Measurements from ENCODE around the gene WNT16. TPM values are rescaled to one million over a fixed set of nuclear protein-coding genes. Genes with fewer than 3 reads are reported as not detected.
A peak's percentile ranks its signal among the peaks of the same experiment; 100 is the strongest.

WNT16 gene
- total and polyA plus RNA-seq, 12 donors = not detected

DNA sequence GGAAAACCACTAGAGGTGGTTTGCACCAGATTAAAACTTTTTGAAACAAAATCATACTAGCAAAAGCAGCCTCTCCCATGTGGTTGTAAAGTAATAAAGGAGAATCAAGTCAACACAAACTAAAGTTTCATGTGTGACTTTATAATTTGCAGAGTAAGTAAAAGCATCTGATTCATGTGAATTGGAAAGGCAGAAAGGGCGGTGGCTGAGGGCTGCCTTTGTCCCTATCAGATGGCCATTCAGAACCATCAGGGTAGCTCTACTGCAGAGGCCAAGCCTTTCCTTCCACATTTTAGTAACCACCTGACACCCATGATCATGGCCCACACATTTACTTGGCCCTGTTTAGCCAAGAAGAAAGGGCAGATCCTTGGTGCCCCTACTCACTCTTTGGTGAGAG, 15.7 kb downstream of the WNT16 start:
- H3K27ac ChIP-seq = no peak overlapping the region
- intact Hi-C loops (cut with DNase I) = no loop called here
- no peaks in the 10 kb centered on the region for H3K4me1 ChIP-seq
- DNase-seq = no peak
- no peak for ATAC-seq
- no peaks in the 10 kb centered on the region for H3K9me3 ChIP-seq
- peaks cover 0 to 17% (median 0%) of the 10 kb centered on the region in 9 donors for H3K36me3 ChIP-seq
- H3K27me3 ChIP-seq = no peaks in the 10 kb centered on the region
- H3K4me3 ChIP-seq = no peak overlapping the region
- TF ChIP-seq, protein P1, sequence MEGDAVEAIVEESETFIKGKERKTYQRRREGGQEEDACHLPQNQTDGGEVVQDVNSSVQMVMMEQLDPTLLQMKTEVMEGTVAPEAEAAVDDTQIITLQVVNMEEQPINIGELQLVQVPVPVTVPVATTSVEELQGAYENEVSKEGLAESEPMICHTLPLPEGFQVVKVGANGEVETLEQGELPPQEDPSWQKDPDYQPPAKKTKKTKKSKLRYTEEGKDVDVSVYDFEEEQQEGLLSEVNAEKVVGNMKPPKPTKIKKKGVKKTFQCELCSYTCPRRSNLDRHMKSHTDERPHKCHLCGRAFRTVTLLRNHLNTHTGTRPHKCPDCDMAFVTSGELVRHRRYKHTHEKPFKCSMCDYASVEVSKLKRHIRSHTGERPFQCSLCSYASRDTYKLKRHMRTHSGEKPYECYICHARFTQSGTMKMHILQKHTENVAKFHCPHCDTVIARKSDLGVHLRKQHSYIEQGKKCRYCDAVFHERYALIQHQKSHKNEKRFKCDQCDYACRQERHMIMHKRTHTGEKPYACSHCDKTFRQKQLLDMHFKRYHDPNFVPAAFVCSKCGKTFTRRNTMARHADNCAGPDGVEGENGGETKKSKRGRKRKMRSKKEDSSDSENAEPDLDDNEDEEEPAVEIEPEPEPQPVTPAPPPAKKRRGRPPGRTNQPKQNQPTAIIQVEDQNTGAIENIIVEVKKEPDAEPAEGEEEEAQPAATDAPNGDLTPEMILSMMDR (IDR thresholded peaks at IDR 0.05) = no peak
- WGBS, 2 donors = 92 to 100% methylated on average over 1 of the region's 1 CpG

DNA sequence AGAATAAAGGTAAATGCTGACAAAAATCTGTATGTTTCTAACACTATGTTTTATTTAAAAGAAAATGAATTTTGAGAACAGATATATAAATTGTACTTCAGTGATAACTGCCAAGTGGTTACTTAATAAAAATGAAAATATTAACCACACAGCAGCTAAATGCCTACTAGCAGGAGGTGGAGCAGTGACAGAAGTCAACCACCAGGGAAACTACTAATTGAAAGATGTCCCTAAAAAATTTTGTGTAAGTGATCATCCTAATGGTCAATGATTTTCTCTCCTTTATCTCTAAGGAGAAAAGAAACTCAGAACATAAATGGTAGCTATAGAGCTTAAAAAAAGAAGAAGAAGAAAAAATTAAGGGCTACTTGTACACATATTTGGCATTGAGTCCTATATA, 22.9 kb downstream of the WNT16 start:
- Histone ChIP-seq H3K27ac (no peak overlapping the region), H3K27me3 (no peaks in the 10 kb centered on the region), H3K9me3 (no peaks in the 10 kb centered on the region), H3K4me1 (peaks cover 0 to 8% (median 0%) of the 10 kb centered on the region in 9 donors), H3K4me3 (no peak overlapping the region), H3K36me3 (peaks cover 0 to 73% (median 4%) of the 10 kb centered on the region in 9 donors)
- no peak for ATAC-seq
- intact Hi-C loops (cut with DNase I) = no loop called here
- DNase-seq = no peak
- TF ChIP-seq, protein P1 (IDR thresholded peaks at IDR 0.05) = peak in 1 of 9 donors; percentile 7

DNA sequence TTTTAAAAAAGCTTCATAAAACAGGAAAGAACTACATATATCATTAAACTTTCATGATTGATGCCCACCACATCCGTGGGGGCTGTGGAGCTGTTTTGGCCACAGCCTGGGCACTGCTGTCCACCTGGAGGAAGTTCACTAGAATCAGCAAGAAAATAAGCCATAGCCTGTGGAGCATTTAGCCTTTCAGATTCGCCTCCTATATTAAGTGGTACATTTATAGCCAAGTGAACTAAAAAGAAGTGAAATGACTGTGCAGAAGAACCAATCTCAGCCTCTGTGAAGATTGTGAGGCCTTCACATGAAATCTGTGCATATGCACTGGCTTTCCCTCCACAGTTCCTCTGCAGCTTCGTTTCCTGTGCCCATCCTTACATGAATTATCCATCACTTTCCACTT, 23.5 kb downstream of the WNT16 start:
- 75 to 85% methylated on average over 3 of the region's 3 CpGs for WGBS, 2 donors
- TF ChIP-seq, protein P1 (IDR thresholded peaks at IDR 0.05) = no peak
- Histone ChIP-seq H3K4me1 (peaks cover 0 to 8% (median 0%) of the 10 kb centered on the region in 9 donors), H3K36me3 (peaks cover 0 to 73% (median 4%) of the 10 kb centered on the region in 9 donors), H3K9me3 (no peaks in the 10 kb centered on the region), H3K27ac (no peak overlapping the region), H3K4me3 (no peak overlapping the region), H3K27me3 (no peaks in the 10 kb centered on the region)
- no peak for DNase-seq
- intact Hi-C loops (cut with DNase I) = no loop called here
- ATAC-seq = no peak

DNA sequence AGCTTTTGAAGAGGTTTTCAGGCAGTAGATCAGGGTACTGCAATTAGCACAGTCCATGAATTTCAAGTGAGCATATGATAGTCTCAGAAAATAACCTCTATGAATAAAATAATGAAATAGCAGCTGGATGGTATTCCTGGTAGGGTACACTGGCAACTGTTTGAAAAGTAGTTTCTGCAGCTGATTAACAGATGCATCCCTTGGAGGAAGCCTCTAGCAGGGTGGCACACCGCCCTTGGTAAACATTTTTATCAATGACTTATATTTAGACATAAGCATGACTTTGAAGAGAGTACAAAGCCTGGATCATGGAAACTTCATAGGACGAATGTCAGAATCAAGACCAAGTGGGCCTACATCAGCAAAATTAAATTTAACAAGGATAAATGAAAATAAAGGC, 26.8 kb downstream of the WNT16 start:
- 47 to 72% methylated on average over 2 of the region's 2 CpGs for WGBS, 2 donors
- Histone ChIP-seq H3K9me3 (no peaks in the 10 kb centered on the region), H3K4me3 (no peak overlapping the region), H3K27me3 (no peaks in the 10 kb centered on the region), H3K4me1 (peaks cover 0 to 8% (median 0%) of the 10 kb centered on the region in 9 donors), H3K36me3 (peaks cover 0 to 99% (median 8%) of the 10 kb centered on the region in 9 donors), H3K27ac (no peak overlapping the region)
- ATAC-seq (peak in 1 of 8 donors; percentile 33), DNase-seq (no peak)
- intact Hi-C loops (cut with DNase I) = no loop called here
- TF ChIP-seq, protein P1 (IDR thresholded peaks at IDR 0.05) = no peak
